WI38 (cell line): Measurements from ENCODE around the gene DDAH1.
A peak's percentile ranks its signal among the peaks of the same experiment; 100 is the strongest.

ENCODE experiments used
- H3K4me3 ChIP-seq: 2 replicates; pipeline ENCODE4 v1.5.1; 2011; ENCODE audit warnings: low read depth, mild to moderate bottlenecking, control low read depth, low read length
- TF ChIP-seq, protein P1 (sequence below): IDR thresholded peaks from 2 replicates; pipeline ENCODE4 v1.5.1; 2012; ENCODE audit warnings: low read depth, mild to moderate bottlenecking, control low read depth, low read length

DDAH1 gene

DNA sequence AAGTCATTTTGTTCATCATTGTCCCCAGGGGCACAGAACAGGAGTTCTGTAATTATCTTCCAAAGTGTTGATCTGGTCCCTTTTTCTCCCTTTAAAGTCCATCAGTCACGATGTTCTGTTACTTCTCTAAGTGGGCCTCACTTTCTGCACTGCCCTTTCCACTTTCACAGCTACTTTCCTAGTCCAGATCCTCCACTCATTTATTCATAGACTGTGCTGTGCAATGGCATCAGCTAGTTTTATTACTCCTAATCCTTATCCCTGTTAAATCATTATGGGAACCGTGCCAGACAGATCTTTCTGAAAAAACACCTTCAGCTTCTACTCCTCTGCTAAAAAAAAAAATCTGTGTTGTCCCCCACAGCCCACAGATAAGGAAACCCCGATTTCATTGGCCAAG, 124.5 kb downstream of the DDAH1 start:
- no peak overlapping the region for H3K4me3 ChIP-seq
- TF ChIP-seq, protein P1, sequence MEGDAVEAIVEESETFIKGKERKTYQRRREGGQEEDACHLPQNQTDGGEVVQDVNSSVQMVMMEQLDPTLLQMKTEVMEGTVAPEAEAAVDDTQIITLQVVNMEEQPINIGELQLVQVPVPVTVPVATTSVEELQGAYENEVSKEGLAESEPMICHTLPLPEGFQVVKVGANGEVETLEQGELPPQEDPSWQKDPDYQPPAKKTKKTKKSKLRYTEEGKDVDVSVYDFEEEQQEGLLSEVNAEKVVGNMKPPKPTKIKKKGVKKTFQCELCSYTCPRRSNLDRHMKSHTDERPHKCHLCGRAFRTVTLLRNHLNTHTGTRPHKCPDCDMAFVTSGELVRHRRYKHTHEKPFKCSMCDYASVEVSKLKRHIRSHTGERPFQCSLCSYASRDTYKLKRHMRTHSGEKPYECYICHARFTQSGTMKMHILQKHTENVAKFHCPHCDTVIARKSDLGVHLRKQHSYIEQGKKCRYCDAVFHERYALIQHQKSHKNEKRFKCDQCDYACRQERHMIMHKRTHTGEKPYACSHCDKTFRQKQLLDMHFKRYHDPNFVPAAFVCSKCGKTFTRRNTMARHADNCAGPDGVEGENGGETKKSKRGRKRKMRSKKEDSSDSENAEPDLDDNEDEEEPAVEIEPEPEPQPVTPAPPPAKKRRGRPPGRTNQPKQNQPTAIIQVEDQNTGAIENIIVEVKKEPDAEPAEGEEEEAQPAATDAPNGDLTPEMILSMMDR: no peak

- TF ChIP-seq, protein P1: no peak
- H3K4me3 ChIP-seq: no peak overlapping the region
These were observed 125.1 kb downstream of the DDAH1 start for GRCh38 chr1:85339656-85340399.

- TF ChIP-seq, protein P1: no peak
- H3K4me3 ChIP-seq: no peak overlapping the region
These were observed 125.9 kb downstream of the DDAH1 start for GRCh38 chr1:85339089-85339488.

- H3K4me3 ChIP-seq: no peak overlapping the region
- TF ChIP-seq, protein P1: no peak
These were observed 130.0 kb downstream of the DDAH1 start for GRCh38 chr1:85334962-85335361.

- TF ChIP-seq, protein P1: no peak
- no peak overlapping the region for H3K4me3 ChIP-seq
These were observed 131.8 kb downstream of the DDAH1 start for GRCh38 chr1:85333186-85333585.

- TF ChIP-seq, protein P1: no peak
- H3K4me3 ChIP-seq: no peak overlapping the region
These were observed 132.4 kb downstream of the DDAH1 start for GRCh38 chr1:85332575-85332974.

DNA sequence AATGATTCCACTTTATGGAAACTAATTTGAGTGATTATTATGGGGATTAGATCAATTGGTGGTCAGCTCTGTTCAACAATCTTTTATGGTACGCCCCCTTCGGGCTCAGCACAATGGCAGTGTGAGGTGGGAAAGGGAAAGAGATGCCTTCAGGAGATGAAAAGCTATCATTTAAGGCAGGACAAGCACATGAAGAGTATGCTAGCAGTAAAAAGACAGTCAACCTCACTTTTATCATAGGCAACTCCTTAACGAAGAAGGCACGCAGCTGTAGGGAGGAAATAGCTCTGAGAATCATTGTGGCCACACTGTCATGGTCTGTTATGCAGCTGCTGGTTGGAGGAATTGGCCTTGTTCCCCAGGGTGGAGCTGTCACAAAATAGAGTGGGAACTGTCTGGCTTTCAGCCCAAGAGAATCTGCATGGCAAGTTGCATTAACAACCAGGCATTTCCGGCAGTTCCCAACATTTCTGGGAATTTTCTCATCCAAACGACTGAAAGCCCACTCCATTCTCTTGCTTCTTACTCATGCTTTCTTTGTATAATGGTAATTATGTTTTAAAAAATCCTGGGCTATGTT, 134.2 kb downstream of the DDAH1 start:
- TF ChIP-seq, protein P1: no peak
- H3K4me3 ChIP-seq: peak overlapping the region; percentile 12; the same call in 1 of the 2 replicates
